ENCODE measurements around the gene HOXA3. TPM values are rescaled to one million over a fixed set of nuclear protein-coding genes. Genes with fewer than 3 reads are reported as not detected.

Gene HOXA3
- total RNA-seq, 4 donors from 2014 or later = 6.4 to 22.6 (median 10.3) TPM

GRCh38 chr7:27170426-27171324, 18.3 kb upstream of the HOXA3 start:
- TF ChIP-seq POLR2A (IDR thresholded peaks at IDR 0.05) = no peak
- TF ChIP-seq EP300 (IDR thresholded peaks at IDR 0.05) = no peak
- TF ChIP-seq CTCF (IDR thresholded peaks at IDR 0.05) = no peak
- Histone ChIP-seq H3K27me3 (peaks cover 100% of the 10 kb centered on the region), H3K4me3 (no peak overlapping the region)

GRCh38 chr7:27169658-27170425, 17.5 kb upstream of the HOXA3 start:
- 0% methylated on average over 1 of the region's 46 CpGs; no CpG with 5 or more reads in 1 of the 2 donors for WGBS, 2 donors (ENCODE audit: low coverage in 1 of 2)
- H3K36me3 ChIP-seq = no peaks in the 10 kb centered on the region
- TF ChIP-seq EP300 (IDR thresholded peaks at IDR 0.05) = no peak
- H3K4me1 ChIP-seq = peaks cover 0 to 58% (median 34%) of the 10 kb centered on the region in 3 donors
- no peak overlapping the region for H3K4me3 ChIP-seq
- ATAC-seq = no peak
- no peak overlapping the region for H3K27ac ChIP-seq
- H3K9me3 ChIP-seq = peaks cover 0 to 3% (median 0%) of the 10 kb centered on the region in 3 donors
- peaks cover 100% of the 10 kb centered on the region for H3K27me3 ChIP-seq

More at GRCh38 chr7:27170426-27171324, 18.3 kb upstream of the HOXA3 start:
- H3K4me1 ChIP-seq = peaks cover 0 to 50% (median 30%) of the 10 kb centered on the region in 3 donors
- WGBS, 2 donors (ENCODE audit: low coverage in 1 of 2) = 17 to 18% methylated on average over 7 to 11 of the region's 11 CpGs
- ATAC-seq = no peak
- no peaks in the 10 kb centered on the region for H3K36me3 ChIP-seq
- H3K27ac ChIP-seq = no peak overlapping the region
- H3K9me3 ChIP-seq = peaks cover 0 to 3% (median 0%) of the 10 kb centered on the region in 3 donors

GRCh38 chr7:27168265-27168947, 16.0 kb upstream of the HOXA3 start:
- H3K36me3 ChIP-seq = no peaks in the 10 kb centered on the region
- H3K27me3 ChIP-seq = peaks cover 100% of the 10 kb centered on the region
- H3K27ac ChIP-seq = no peak overlapping the region
- no peak for TF ChIP-seq POLR2AphosphoS5 (IDR thresholded peaks at IDR 0.05)
- TF ChIP-seq CTCF (IDR thresholded peaks at IDR 0.05) = no peak
- TF ChIP-seq POLR2A (IDR thresholded peaks at IDR 0.05) = no peak
- TF ChIP-seq EP300 (IDR thresholded peaks at IDR 0.05) = no peak
- H3K4me3 ChIP-seq = no peak overlapping the region
- ATAC-seq = no peak
- WGBS, 2 donors (ENCODE audit: low coverage in 1 of 2) = 60% methylated on average over 2 of the region's 25 CpGs; no CpG with 5 or more reads in 1 of the 2 donors
- peaks cover 0 to 53% (median 23%) of the 10 kb centered on the region in 3 donors for H3K4me1 ChIP-seq
- peaks cover 0 to 3% (median 0%) of the 10 kb centered on the region in 3 donors for H3K9me3 ChIP-seq

- ATAC-seq = no peak
- WGBS, 2 donors (ENCODE audit: low coverage in 1 of 2) = 41 to 64% methylated on average over 3 to 4 of the region's 4 CpGs
- Histone ChIP-seq H3K27me3 (peaks cover 100% of the 10 kb centered on the region), H3K27ac (no peak overlapping the region), H3K4me1 (peaks cover 0 to 47% (median 18%) of the 10 kb centered on the region in 3 donors), H3K36me3 (no peaks in the 10 kb centered on the region), H3K9me3 (peaks cover 0 to 3% (median 0%) of the 10 kb centered on the region in 3 donors), H3K4me3 (no peak overlapping the region)
- TF ChIP-seq POLR2AphosphoS5 (IDR thresholded peaks at IDR 0.05) = no peak
- no peak for TF ChIP-seq POLR2A (IDR thresholded peaks at IDR 0.05)
- no peak for TF ChIP-seq EP300 (IDR thresholded peaks at IDR 0.05)
- TF ChIP-seq CTCF (IDR thresholded peaks at IDR 0.05) = no peak
Observed at GRCh38 chr7:27167916-27168264, 15.5 kb upstream of the HOXA3 start.

Data from gastroesophageal sphincter (tissue), 4 donors.